ENCODE results near the gene HEXD.
"Not testable (repeated sequence)": the region's sequence is repeated elsewhere in the genome, so short reads cannot be mapped to it uniquely, and the experiment has no call there.

Gene HEXD

GRCh38 chr17:82439829-82440365, 21.8 kb downstream of the HEXD start:
- DNase-seq (ENCODE audit: low read depth in 2 of 3, low spot score in 1 of 3) = no peak

GRCh38 chr17:82440469-82440981, 22.4 kb downstream of the HEXD start:
- no peak for DNase-seq (ENCODE audit: low read depth in 2 of 3, low spot score in 1 of 3)

- no peak for DNase-seq (ENCODE audit: low read depth in 2 of 3, low spot score in 1 of 3)
Observed at GRCh38 chr17:82440991-82441627, 23.0 kb downstream of the HEXD start.

- DNase-seq (ENCODE audit: low read depth in 2 of 3, low spot score in 1 of 3) = no peak
Observed at GRCh38 chr17:82441691-82442487, 23.7 kb downstream of the HEXD start.

GRCh38 chr17:82442643-82443464, 24.7 kb downstream of the HEXD start:
- DNase-seq (ENCODE audit: low read depth in 2 of 3, low spot score in 1 of 3) = no peak

- DNase-seq (ENCODE audit: low read depth in 2 of 3, low spot score in 1 of 3) = no peak
Observed at GRCh38 chr17:82443465-82444283, 25.5 kb downstream of the HEXD start.

GRCh38 chr17:82444284-82444893, 26.2 kb downstream of the HEXD start:
- DNase-seq (ENCODE audit: low read depth in 2 of 3, low spot score in 1 of 3) = no peak

- DNase-seq (ENCODE audit: low read depth in 2 of 3, low spot score in 1 of 3) = no peak
Observed at GRCh38 chr17:82444941-82445521, 26.9 kb downstream of the HEXD start.

- no peak for DNase-seq (ENCODE audit: low read depth in 2 of 3, low spot score in 1 of 3)
Observed at GRCh38 chr17:82445542-82445941, 27.4 kb downstream of the HEXD start.

GRCh38 chr17:82446124-82446523, 28.0 kb downstream of the HEXD start:
- DNase-seq (ENCODE audit: low read depth in 2 of 3, low spot score in 1 of 3) = no peak

GRCh38 chr17:82446649-82447048, 28.5 kb downstream of the HEXD start:
- DNase-seq (ENCODE audit: low read depth in 2 of 3, low spot score in 1 of 3) = no peak

GRCh38 chr17:82447876-82448275, 29.7 kb downstream of the HEXD start:
- no peak for DNase-seq (ENCODE audit: low read depth in 2 of 3, low spot score in 1 of 3)

- DNase-seq (ENCODE audit: low read depth in 2 of 3, low spot score in 1 of 3) = peak; percentile 44 to 58 (median 52)
Observed at GRCh38 chr17:82449131-82449882, 31.2 kb downstream of the HEXD start.

- DNase-seq (ENCODE audit: low read depth in 2 of 3, low spot score in 1 of 3) = peak; percentile 36 to 40 (median 39)
Observed at GRCh38 chr17:82449883-82450356, 31.8 kb downstream of the HEXD start.

- peak; percentile 93 to 97 (median 94) for DNase-seq (ENCODE audit: low read depth in 2 of 3, low spot score in 1 of 3)
Observed at GRCh38 chr17:82450357-82451106, 32.4 kb downstream of the HEXD start, which contains the start of gene CYBC1. CYBC1 (minus strand) TSS chr17:82450752; CDS start chr17:82449254, 1,498 bp downstream.

GRCh38 chr17:82452162-82452561, 34.0 kb downstream of the HEXD start:
- no peak for DNase-seq (ENCODE audit: low read depth in 2 of 3, low spot score in 1 of 3)

GRCh38 chr17:82453151-82453550, 35.0 kb downstream of the HEXD start:
- not testable (repeated sequence) for DNase-seq (ENCODE audit: low read depth in 2 of 3, low spot score in 1 of 3)

- DNase-seq (ENCODE audit: low read depth in 2 of 3, low spot score in 1 of 3) = not testable (repeated sequence)
Observed at GRCh38 chr17:82453706-82454105, 35.6 kb downstream of the HEXD start.

Measured in stimulated activated CD4-positive, alpha-beta T cell treated with anti-CD3 and anti-CD28 coated beads, Interleukin-12 subunit alpha, Interleukin-12 subunit beta, amount 100 ng/mL, for 48 hours (primary cell).